IPS-18c (cell line): ENCODE data around the gene CALML3.

ENCODE experiments used
- H3K4me3 ChIP-seq: 2 replicates; pipeline ENCODE4 v1.7.0; 2013; ENCODE audit warnings: low read depth, mild to moderate bottlenecking, low read length, moderate library complexity; ENCODE audit not compliant: insufficient read depth
- H3K9me3 ChIP-seq: one replicate; pipeline ENCODE4 v1.6.1; 2013; ENCODE audit warnings: mild to moderate bottlenecking, low read length, moderate library complexity; ENCODE audit not compliant: control insufficient read depth, insufficient read depth

CALML3 gene

GRCh38 chr10:5530846-5531557 lies 6.2 kb downstream of the CALML3 start:
- H3K9me3 ChIP-seq = no peaks in the 10 kb centered on the region

GRCh38 chr10:5531558-5532306 lies 7.0 kb downstream of the CALML3 start:
- Histone ChIP-seq H3K4me3 (no peak overlapping the region), H3K9me3 (no peaks in the 10 kb centered on the region)

More at GRCh38 chr10:5530846-5531557, 6.2 kb downstream of the CALML3 start:
- no peak overlapping the region for H3K4me3 ChIP-seq

GRCh38 chr10:5532307-5532605 lies 7.5 kb downstream of the CALML3 start:
- no peaks in the 10 kb centered on the region for H3K9me3 ChIP-seq
- H3K4me3 ChIP-seq = no peak overlapping the region

- Histone ChIP-seq H3K9me3 (no peaks in the 10 kb centered on the region), H3K4me3 (no peak overlapping the region)
Observed at GRCh38 chr10:5532618-5533097, 7.9 kb downstream of the CALML3 start.

- H3K4me3 ChIP-seq = no peak overlapping the region
Observed at GRCh38 chr10:5533098-5533731, 8.5 kb downstream of the CALML3 start.

GRCh38 chr10:5534051-5534821 lies 9.5 kb downstream of the CALML3 start:
- Histone ChIP-seq H3K9me3 (no peaks in the 10 kb centered on the region), H3K4me3 (no peak overlapping the region)

More at GRCh38 chr10:5533098-5533731, 8.5 kb downstream of the CALML3 start:
- no peaks in the 10 kb centered on the region for H3K9me3 ChIP-seq

GRCh38 chr10:5534880-5535856 lies 10.4 kb downstream of the CALML3 start:
- no peaks in the 10 kb centered on the region for H3K9me3 ChIP-seq

GRCh38 chr10:5536486-5537081 lies 11.8 kb downstream of the CALML3 start:
- H3K4me3 ChIP-seq = no peak overlapping the region
- H3K9me3 ChIP-seq = no peaks in the 10 kb centered on the region

More at GRCh38 chr10:5534880-5535856, 10.4 kb downstream of the CALML3 start:
- H3K4me3 ChIP-seq = no peak overlapping the region

- no peaks in the 10 kb centered on the region for H3K9me3 ChIP-seq
- no peak overlapping the region for H3K4me3 ChIP-seq
Observed at GRCh38 chr10:5537684-5538083, 12.9 kb downstream of the CALML3 start.

GRCh38 chr10:5538446-5538845 lies 13.7 kb downstream of the CALML3 start:
- no peaks in the 10 kb centered on the region for H3K9me3 ChIP-seq
- H3K4me3 ChIP-seq = no peak overlapping the region

- no peak overlapping the region for H3K4me3 ChIP-seq
- no peaks in the 10 kb centered on the region for H3K9me3 ChIP-seq
Observed at GRCh38 chr10:5538892-5539651, 14.3 kb downstream of the CALML3 start.

- no peaks in the 10 kb centered on the region for H3K9me3 ChIP-seq
- no peak overlapping the region for H3K4me3 ChIP-seq
Observed at GRCh38 chr10:5540080-5540479, 15.3 kb downstream of the CALML3 start.

- H3K4me3 ChIP-seq = no peak overlapping the region
- no peaks in the 10 kb centered on the region for H3K9me3 ChIP-seq
Observed at GRCh38 chr10:5540891-5541290, 16.1 kb downstream of the CALML3 start.

- Histone ChIP-seq H3K9me3 (no peaks in the 10 kb centered on the region), H3K4me3 (no peak overlapping the region)
Observed at GRCh38 chr10:5542100-5542499, 17.3 kb downstream of the CALML3 start.

GRCh38 chr10:5543623-5544022 lies 18.9 kb downstream of the CALML3 start:
- no peak overlapping the region for H3K4me3 ChIP-seq
- H3K9me3 ChIP-seq = no peaks in the 10 kb centered on the region
